Muscle of back (tissue), 13 donors: ENCODE results near the gene THAP8. TPM values are rescaled to one million over a fixed set of nuclear protein-coding genes. Genes with fewer than 3 reads are reported as not detected.

Experiments
- DNase-seq, 3 donors: peaks; one replicate each; pipeline versions ENCODE4 v3.0.0 to v3.0.0-alpha.2; 2013
- long read RNA-seq, 9 donors: transcript quantifications; one replicate each; lab custom pipeline, GENCODE V29; 2026
- polyA plus RNA-seq, 10 donors: library from polyadenylated mRNA; unstranded; fragments of 120-200 nt; gene quantifications; one replicate each; pipeline ENCODE4 v1.2.1, GENCODE V29; 2013; ENCODE audit not compliant: insufficient read length in 10 of 10

Gene THAP8
- 1 to 10 TPM; 7.2 to 9.9 (median 7.6) TPM for polyA plus RNA-seq
- long read RNA-seq, donor 1, partial matches to known transcripts, result 0 of 4 reads
- long read RNA-seq, donor 1, other reads (novel, unspliced or antisense), result 0 of 4 reads
- long read RNA-seq, donor 2, partial matches to known transcripts, result 0 of 5 reads
- long read RNA-seq, donor 2, other reads (novel, unspliced or antisense), result 0 of 5 reads
- long read RNA-seq, donor 3, result 0 reads
- long read RNA-seq, donor 4, transcript THAP8-201 (4 exons, 1,825 nt), result major isoform, 5 of 5 reads
- long read RNA-seq, donor 4, partial matches to known transcripts, result 0 of 5 reads
- long read RNA-seq, donor 4, other reads (novel, unspliced or antisense), result 0 of 5 reads
- long read RNA-seq, donor 5, partial matches to known transcripts, result 5 of 9 reads
- long read RNA-seq, donor 5, other reads (novel, unspliced or antisense), result 0 of 9 reads
- long read RNA-seq, donor 6, partial matches to known transcripts, result 0 of 4 reads
- long read RNA-seq, donor 6, other reads (novel, unspliced or antisense), result 0 of 4 reads
- long read RNA-seq, donor 7, partial matches to known transcripts, result 0 of 4 reads
- long read RNA-seq, donor 7, other reads (novel, unspliced or antisense), result 0 of 4 reads
- long read RNA-seq, donor 8, partial matches to known transcripts, result 0 of 1 reads
- long read RNA-seq, donor 8, other reads (novel, unspliced or antisense), result 0 of 1 reads
- long read RNA-seq, donor 9, partial matches to known transcripts, result 0 of 1 reads
- long read RNA-seq, donor 9, other reads (novel, unspliced or antisense), result 0 of 1 reads

- peak; percentile 99 to 100 (median 100) for DNase-seq
Measured at GRCh38 chr19:36054119-36054732, at the start of gene THAP8. TSS of gene THAP8 (minus strand) at chr19:36054285. CDS start at chr19:36054217, 68 bp downstream.

GRCh38 chr19:36103040-36103626 lies 49.0 kb upstream of the THAP8 start:
- DNase-seq, result no peak

GRCh38 chr19:36101550-36102327 lies 47.7 kb upstream of the THAP8 start:
- DNase-seq, result no peak

- no peak for DNase-seq
Measured at GRCh38 chr19:36100476-36100875, 46.4 kb upstream of the THAP8 start.

- no peak for DNase-seq
Measured at GRCh38 chr19:36099166-36099785, 45.2 kb upstream of the THAP8 start.

GRCh38 chr19:36097036-36097435 lies 43.0 kb upstream of the THAP8 start:
- no peak for DNase-seq

- DNase-seq, result no peak
Measured at GRCh38 chr19:36093687-36094086, 39.6 kb upstream of the THAP8 start.

- no peak for DNase-seq
Measured at GRCh38 chr19:36093146-36093662, 39.1 kb upstream of the THAP8 start.

- DNase-seq, result no peak
Measured at GRCh38 chr19:36092566-36092965, 38.5 kb upstream of the THAP8 start.

- no peak for DNase-seq
Measured at GRCh38 chr19:36090910-36091695, 37.0 kb upstream of the THAP8 start.

- DNase-seq, result no peak
Measured at GRCh38 chr19:36089847-36090246, 35.8 kb upstream of the THAP8 start.

- DNase-seq, result no peak
Measured at GRCh38 chr19:36086326-36086725, 32.2 kb upstream of the THAP8 start.

- DNase-seq, result no peak
Measured at GRCh38 chr19:36084231-36085009, 30.3 kb upstream of the THAP8 start.

GRCh38 chr19:36082916-36083315 lies 28.8 kb upstream of the THAP8 start:
- DNase-seq, result no peak

GRCh38 chr19:36081894-36082293 lies 27.8 kb upstream of the THAP8 start:
- DNase-seq, result no peak

GRCh38 chr19:36081385-36081784 lies 27.3 kb upstream of the THAP8 start:
- no peak for DNase-seq

GRCh38 chr19:36079389-36079945 lies 25.4 kb upstream of the THAP8 start:
- no peak for DNase-seq

- no peak for DNase-seq
Measured at GRCh38 chr19:36073121-36073876, 19.2 kb upstream of the THAP8 start.
